HL-60 (cell line): ENCODE results near the gene RERG.

Experiments
- GABPA ChIP-seq: IDR thresholded peaks from 2 replicates; pipeline ENCODE4 v1.6.1; 2012; ENCODE audit warnings: low read depth
- POLR2AphosphoS5 ChIP-seq: IDR thresholded peaks from 2 replicates; pipeline ENCODE4 v1.6.1; 2012; ENCODE audit warnings: low read depth
- SPI1 ChIP-seq: IDR thresholded peaks from 2 replicates; pipeline ENCODE4 v1.6.1; 2012; ENCODE audit warnings: low read depth, mild to moderate bottlenecking, borderline replicate concordance
- TF ChIP-seq, protein P1 (sequence below): IDR thresholded peaks from one replicate; pipeline ENCODE4 v1.5.1; 2011; ENCODE audit warnings: low read length, control low read depth, inconsistent platforms; ENCODE audit not compliant: insufficient read depth
- TF ChIP-seq, protein P2 (sequence below): IDR thresholded peaks from 2 replicates; pipeline ENCODE4 v1.6.1; 2012; ENCODE audit warnings: low read depth; ENCODE audit not compliant: insufficient replicate concordance

DNA sequence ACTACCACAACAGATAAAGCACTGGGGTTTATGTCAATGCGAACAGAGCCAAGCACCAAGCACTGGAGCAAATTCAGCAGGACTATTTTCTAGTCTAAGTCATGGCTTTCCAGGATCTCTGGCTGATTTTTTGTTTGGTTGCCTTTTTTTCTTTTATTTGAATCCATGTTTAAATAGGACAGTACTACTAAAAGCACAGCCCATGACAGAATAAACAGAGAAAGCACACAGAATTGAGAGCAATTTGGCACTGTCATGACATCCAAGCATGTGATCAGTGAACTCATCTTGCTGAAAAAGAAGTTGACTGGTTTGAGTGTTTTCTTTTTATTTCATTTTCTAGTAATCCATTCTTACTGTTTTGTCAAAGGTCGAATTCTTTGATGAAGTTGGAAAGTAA lies 23.1 kb upstream of the RERG start:
- TF ChIP-seq, protein P1, sequence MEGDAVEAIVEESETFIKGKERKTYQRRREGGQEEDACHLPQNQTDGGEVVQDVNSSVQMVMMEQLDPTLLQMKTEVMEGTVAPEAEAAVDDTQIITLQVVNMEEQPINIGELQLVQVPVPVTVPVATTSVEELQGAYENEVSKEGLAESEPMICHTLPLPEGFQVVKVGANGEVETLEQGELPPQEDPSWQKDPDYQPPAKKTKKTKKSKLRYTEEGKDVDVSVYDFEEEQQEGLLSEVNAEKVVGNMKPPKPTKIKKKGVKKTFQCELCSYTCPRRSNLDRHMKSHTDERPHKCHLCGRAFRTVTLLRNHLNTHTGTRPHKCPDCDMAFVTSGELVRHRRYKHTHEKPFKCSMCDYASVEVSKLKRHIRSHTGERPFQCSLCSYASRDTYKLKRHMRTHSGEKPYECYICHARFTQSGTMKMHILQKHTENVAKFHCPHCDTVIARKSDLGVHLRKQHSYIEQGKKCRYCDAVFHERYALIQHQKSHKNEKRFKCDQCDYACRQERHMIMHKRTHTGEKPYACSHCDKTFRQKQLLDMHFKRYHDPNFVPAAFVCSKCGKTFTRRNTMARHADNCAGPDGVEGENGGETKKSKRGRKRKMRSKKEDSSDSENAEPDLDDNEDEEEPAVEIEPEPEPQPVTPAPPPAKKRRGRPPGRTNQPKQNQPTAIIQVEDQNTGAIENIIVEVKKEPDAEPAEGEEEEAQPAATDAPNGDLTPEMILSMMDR: no peak
- TF ChIP-seq GABPA: no peak
- no peak for TF ChIP-seq POLR2AphosphoS5
- TF ChIP-seq, protein P2, sequence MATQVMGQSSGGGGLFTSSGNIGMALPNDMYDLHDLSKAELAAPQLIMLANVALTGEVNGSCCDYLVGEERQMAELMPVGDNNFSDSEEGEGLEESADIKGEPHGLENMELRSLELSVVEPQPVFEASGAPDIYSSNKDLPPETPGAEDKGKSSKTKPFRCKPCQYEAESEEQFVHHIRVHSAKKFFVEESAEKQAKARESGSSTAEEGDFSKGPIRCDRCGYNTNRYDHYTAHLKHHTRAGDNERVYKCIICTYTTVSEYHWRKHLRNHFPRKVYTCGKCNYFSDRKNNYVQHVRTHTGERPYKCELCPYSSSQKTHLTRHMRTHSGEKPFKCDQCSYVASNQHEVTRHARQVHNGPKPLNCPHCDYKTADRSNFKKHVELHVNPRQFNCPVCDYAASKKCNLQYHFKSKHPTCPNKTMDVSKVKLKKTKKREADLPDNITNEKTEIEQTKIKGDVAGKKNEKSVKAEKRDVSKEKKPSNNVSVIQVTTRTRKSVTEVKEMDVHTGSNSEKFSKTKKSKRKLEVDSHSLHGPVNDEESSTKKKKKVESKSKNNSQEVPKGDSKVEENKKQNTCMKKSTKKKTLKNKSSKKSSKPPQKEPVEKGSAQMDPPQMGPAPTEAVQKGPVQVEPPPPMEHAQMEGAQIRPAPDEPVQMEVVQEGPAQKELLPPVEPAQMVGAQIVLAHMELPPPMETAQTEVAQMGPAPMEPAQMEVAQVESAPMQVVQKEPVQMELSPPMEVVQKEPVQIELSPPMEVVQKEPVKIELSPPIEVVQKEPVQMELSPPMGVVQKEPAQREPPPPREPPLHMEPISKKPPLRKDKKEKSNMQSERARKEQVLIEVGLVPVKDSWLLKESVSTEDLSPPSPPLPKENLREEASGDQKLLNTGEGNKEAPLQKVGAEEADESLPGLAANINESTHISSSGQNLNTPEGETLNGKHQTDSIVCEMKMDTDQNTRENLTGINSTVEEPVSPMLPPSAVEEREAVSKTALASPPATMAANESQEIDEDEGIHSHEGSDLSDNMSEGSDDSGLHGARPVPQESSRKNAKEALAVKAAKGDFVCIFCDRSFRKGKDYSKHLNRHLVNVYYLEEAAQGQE: no peak
- no peak for TF ChIP-seq SPI1
